Measurements from ENCODE around the gene GIGYF2.

DNA sequence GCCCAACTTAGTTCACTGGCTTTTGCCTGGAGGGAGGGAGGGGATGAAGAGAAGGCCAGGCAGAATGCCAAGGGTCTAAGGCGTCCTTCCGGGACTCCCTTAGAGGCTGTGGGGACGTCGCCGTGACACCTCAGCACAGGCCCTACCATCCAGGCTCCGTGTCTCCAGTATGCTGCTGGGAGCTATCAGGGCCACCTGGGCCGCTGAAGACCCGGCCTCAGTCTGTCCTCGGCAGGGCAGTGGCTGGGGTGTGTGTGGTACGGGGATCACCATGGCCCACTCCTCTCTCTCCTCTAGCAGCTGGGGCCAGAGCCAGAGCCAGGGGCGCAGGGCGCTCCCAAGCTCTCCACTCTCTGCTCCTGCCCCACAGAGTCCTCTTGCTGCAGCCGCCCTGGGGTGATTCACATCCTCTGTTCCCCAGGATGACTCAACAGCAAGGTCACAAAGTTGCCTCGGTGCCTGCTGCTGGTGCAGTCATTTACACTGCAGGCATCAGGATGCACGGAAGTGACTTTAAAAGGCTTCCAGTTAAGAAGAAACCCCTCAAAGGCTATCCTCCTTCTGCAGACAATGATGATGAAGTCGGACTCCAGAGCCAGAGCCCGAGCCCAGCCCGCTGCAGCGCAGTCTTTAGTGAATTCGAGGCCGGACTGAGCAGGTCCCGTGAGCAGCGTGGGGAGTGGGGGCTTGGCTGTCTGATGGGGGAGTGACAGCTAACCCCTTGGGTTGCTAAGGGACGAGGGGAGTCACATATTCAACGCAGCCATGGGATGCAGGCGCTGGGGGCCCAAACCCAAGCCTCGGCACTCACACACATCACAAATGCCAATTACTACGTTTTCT is 204.8 kb downstream of the GIGYF2 start:
- TF ChIP-seq SUZ12 (IDR thresholded peaks at IDR 0.05; ENCODE audit: extremely low read depth, insufficient read depth, insufficient read length) (no peak), ZNF274 (IDR thresholded peaks at IDR 0.05; ENCODE audit: low read depth, low read length) (no peak), YY1 (IDR thresholded peaks at IDR 0.05; ENCODE audit: insufficient read depth, insufficient read length) (no peak)
